Superior temporal gyrus (tissue), 1 donor: ENCODE results near the gene POLR2C.

ENCODE experiments used
- DNase-seq: peaks from one replicate; pipeline ENCODE4 v3.0.0-alpha.2; 2016; ENCODE audit errors: extremely low spot score

Gene POLR2C

GRCh38 chr16:57447186-57447962 is 15.1 kb upstream of the POLR2C start, which contains the start of the genes CIAPIN1 and COQ9:
Gene CIAPIN1 (minus strand): TSS chr16:57447385. CDS start chr16:57440928, 6,457 bp downstream.
Gene COQ9 (plus strand): TSS chr16:57447479. CDS start chr16:57447506, 27 bp downstream.
- peak; percentile 88 for DNase-seq

GRCh38 chr16:57452021-57452420 is 10.5 kb upstream of the POLR2C start:
- DNase-seq, result no peak

GRCh38 chr16:57462978-57463362 is 491 bp downstream of the POLR2C start:
- no peak for DNase-seq

GRCh38 chr16:57464523-57464922 is 2.0 kb downstream of the POLR2C start:
- DNase-seq, result no peak

- no peak for DNase-seq
Observed at GRCh38 chr16:57468346-57468745, 5.9 kb downstream of the POLR2C start.

- no peak for DNase-seq
Observed at GRCh38 chr16:57469046-57469445, 6.6 kb downstream of the POLR2C start.

- no peak for DNase-seq
Observed at GRCh38 chr16:57469917-57470470, 7.5 kb downstream of the POLR2C start.

- DNase-seq, result no peak
Observed at GRCh38 chr16:57470711-57471110, 8.2 kb downstream of the POLR2C start.

GRCh38 chr16:57471209-57471608 is 8.7 kb downstream of the POLR2C start:
- no peak for DNase-seq

GRCh38 chr16:57471852-57472664 is 9.6 kb downstream of the POLR2C start:
- no peak for DNase-seq

GRCh38 chr16:57472665-57473060 is 10.2 kb downstream of the POLR2C start:
- DNase-seq, result no peak

GRCh38 chr16:57473176-57473840 is 10.8 kb downstream of the POLR2C start:
- no peak for DNase-seq

GRCh38 chr16:57473906-57474305 is 11.4 kb downstream of the POLR2C start:
- DNase-seq, result no peak

- no peak for DNase-seq
Observed at GRCh38 chr16:57474671-57475661, 12.5 kb downstream of the POLR2C start.

- no peak for DNase-seq
Observed at GRCh38 chr16:57475711-57476339, 13.3 kb downstream of the POLR2C start.

GRCh38 chr16:57476546-57477410 is 14.3 kb downstream of the POLR2C start:
- no peak for DNase-seq

- no peak for DNase-seq
Observed at GRCh38 chr16:57477531-57478202, 15.2 kb downstream of the POLR2C start.

- DNase-seq, result no peak
Observed at GRCh38 chr16:57478396-57479204, 16.1 kb downstream of the POLR2C start.
